Smooth muscle cell (in vitro differentiated cells): ENCODE data around the gene GET4. TPM values are rescaled to one million over a fixed set of nuclear protein-coding genes. Genes with fewer than 3 reads are reported as not detected.

Source experiments
- DNase-seq: peaks from one replicate; lab custom pipeline; 2025; ENCODE audit not compliant: unreplicated experiment; lab: John Stamatoyannopoulos, UW
- H2AFZ ChIP-seq: fragments of 200-600 bp; sonication (generic); 2 replicates; pipeline ENCODE4 v1.6.0; 2016; ENCODE audit warnings: antibody characterized with exemption, low read depth, mild to moderate bottlenecking
- H3F3A ChIP-seq: fragments of 200-600 bp; sonication (generic); 2 replicates; pipeline ENCODE4 v1.6.0; 2017; ENCODE audit warnings: antibody characterized with exemption, low read depth
- H3K27ac ChIP-seq: fragments of 200-600 bp; sonication (generic); 2 replicates; pipeline ENCODE4 v1.5.1; 2016; ENCODE audit warnings: low read depth, mild to moderate bottlenecking
- H3K27me3 ChIP-seq: fragments of 200-600 bp; sonication (generic); 2 replicates; pipeline ENCODE4 v1.6.1; 2016; ENCODE audit warnings: low read depth, mild to moderate bottlenecking
- H3K36me3 ChIP-seq: fragments of 200-600 bp; sonication (generic); 2 replicates; pipeline ENCODE4 v1.5.1; 2016; ENCODE audit warnings: low read depth
- H3K4me1 ChIP-seq: fragments of 200-600 bp; sonication (generic); 2 replicates; pipeline ENCODE4 v1.5.1; 2016; ENCODE audit warnings: low read depth
- H3K4me2 ChIP-seq: fragments of 200-600 bp; sonication (generic); 2 replicates; pipeline ENCODE4 v1.6.0; 2016; ENCODE audit warnings: mild to moderate bottlenecking
- H3K4me3 ChIP-seq: fragments of 200-600 bp; sonication (generic); 2 replicates; pipeline ENCODE4 v1.5.1; 2016; ENCODE audit warnings: mild to moderate bottlenecking
- H3K79me2 ChIP-seq: fragments of 200-600 bp; sonication (generic); 2 replicates; pipeline ENCODE4 v1.6.0; 2016; ENCODE audit warnings: low read depth, mild to moderate bottlenecking
- H3K9ac ChIP-seq: fragments of 200-600 bp; sonication (generic); 2 replicates; pipeline ENCODE4 v1.6.0; 2016; ENCODE audit warnings: low read depth
- H3K9me3 ChIP-seq: fragments of 200-600 bp; sonication (generic); replicated peaks from 2 replicates; pipeline ENCODE4 v1.5.1; 2016; ENCODE audit warnings: low read depth
- H4K20me1 ChIP-seq: fragments of 200-600 bp; sonication (generic); 2 replicates; pipeline ENCODE4 v1.6.0; 2016; ENCODE audit warnings: low read depth
- CTCF ChIP-seq: fragments of 200-600 bp; sonication (generic); IDR thresholded peaks from 2 replicates; pipeline ENCODE4 v1.5.1; 2017; ENCODE audit warnings: borderline replicate concordance, mild to moderate bottlenecking, antibody characterized with exemption; ENCODE audit not compliant: insufficient read depth, poor library complexity, severe bottlenecking
- WGBS: methylation state at CpG from one replicate; pipeline ENCODE4 v1.1.7; 2016; ENCODE audit warnings: low lambda C conversion rate; 5-methylcytosine and 5-hydroxymethylcytosine counted together
- polyA plus RNA-seq: library from polyadenylated mRNA; unstranded; fragments of >200 nt; fragmentation: Nextera tagmentation; extraction: Ambion mirVana; gene quantifications from 2 replicates; pipeline ENCODE4 v1.2.1, GENCODE V29; 2016
- total RNA-seq: library from RNA; depleted of rRNA; stranded (reverse); fragments of >200 nt; gene quantifications from 2 replicates; pipeline ENCODE4 v1.2.3, GENCODE V29; 2014

Gene GET4
- total and polyA plus RNA-seq, 2 experiments from 2014 or later, result 26.3 to 39.9 TPM

GRCh38 chr7:897771-898376 is 21.5 kb downstream of the GET4 start:
- Histone ChIP-seq H3K9ac (no peak overlapping the region), H3K27ac (no peak overlapping the region), H3K9me3 (no peaks in the 10 kb centered on the region), H3K36me3 (no peaks in the 10 kb centered on the region), H3K4me2 (no peak overlapping the region), H3K27me3 (no peaks in the 10 kb centered on the region), H2AFZ (no peak overlapping the region), H3F3A (no peaks in the 10 kb centered on the region), H3K4me3 (no peak overlapping the region), H3K4me1 (no peaks in the 10 kb centered on the region), H3K79me2 (no peaks in the 10 kb centered on the region), H4K20me1 (no peaks in the 10 kb centered on the region)
- DNase-seq, result no peak
- no peak for TF ChIP-seq CTCF
- WGBS, result 86% methylated on average over 27 of the region's 27 CpGs

DNA sequence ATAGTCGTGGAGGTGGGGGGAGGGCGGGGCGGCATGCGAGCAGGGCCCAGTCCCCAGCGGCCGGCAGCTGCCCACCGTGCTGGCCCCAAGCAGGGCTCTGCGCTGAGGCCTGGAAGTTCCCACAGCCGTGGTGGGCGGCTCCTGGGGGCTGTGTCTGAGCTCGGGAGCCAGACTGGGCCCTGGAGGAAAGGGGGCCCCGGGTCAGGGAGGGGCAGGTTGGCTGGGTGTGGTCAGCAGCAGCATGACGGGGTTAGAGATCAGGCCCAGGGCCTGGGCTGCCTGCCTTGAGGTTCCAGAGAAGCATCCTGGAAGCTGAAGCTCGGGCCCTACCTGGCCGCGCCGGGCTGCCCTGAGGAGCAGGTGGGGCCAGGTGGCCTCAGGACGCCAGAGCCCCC is 22.1 kb downstream of the GET4 start:
- WGBS, result 85% methylated on average over 17 of the region's 18 CpGs
- no peak overlapping the region for H3K4me2 ChIP-seq
- no peak for DNase-seq
- H3K36me3 ChIP-seq, result no peaks in the 10 kb centered on the region
- H3K4me3 ChIP-seq, result no peak overlapping the region
- H3K9me3 ChIP-seq, result no peaks in the 10 kb centered on the region
- H3K4me1 ChIP-seq, result no peaks in the 10 kb centered on the region
- TF ChIP-seq CTCF, result no peak
- no peaks in the 10 kb centered on the region for H3K27me3 ChIP-seq
- no peak overlapping the region for H3K27ac ChIP-seq
- no peaks in the 10 kb centered on the region for H3F3A ChIP-seq
- no peaks in the 10 kb centered on the region for H3K79me2 ChIP-seq
- H4K20me1 ChIP-seq, result no peaks in the 10 kb centered on the region
- H2AFZ ChIP-seq, result no peak overlapping the region
- H3K9ac ChIP-seq, result no peak overlapping the region

DNA sequence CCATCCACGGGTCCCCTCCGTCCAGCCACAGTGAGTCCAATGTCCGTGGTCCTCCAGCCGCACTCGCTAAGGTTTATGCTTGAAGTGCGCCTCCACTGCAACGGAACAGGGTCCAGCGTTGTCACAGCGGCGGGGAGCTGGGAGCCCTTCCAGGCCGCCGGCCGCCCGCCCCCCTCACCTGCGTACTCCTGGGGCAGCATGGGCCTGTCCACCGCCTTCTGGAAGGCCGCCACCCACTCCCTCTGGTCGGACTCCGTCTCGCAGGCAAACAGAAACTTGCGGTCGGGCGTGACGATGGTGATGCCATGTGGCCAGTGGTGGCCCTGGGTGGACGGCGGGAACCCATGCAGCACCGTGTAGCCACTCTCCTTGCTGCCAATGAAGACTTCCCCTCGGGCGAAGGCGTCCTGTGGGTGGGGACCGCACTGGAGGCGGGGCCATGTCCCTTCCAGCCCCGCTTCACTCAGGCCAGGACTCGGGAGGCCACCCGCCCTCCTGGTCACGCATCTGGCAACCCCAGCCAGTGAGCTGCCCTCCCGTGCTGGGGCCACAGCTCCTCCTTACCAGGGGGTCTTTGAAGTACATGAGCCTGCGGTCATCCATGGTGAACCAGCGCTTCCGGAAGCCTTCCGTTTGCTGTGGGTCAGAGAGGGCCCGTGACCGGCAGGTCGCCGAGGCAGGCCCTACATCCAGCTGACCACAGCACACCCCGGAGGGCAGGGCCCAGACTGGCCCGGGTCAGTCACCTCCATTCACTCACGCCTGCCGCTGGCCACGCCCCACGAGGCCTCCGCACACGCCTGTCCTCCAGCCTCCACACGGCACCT is 22.7 kb downstream of the GET4 start:
- whole genome bisulfite sequencing, result 93% methylated on average over 47 of the region's 54 CpGs
- Histone ChIP-seq H3K79me2 (no peaks in the 10 kb centered on the region), H3K4me3 (no peak overlapping the region), H3K9ac (no peak overlapping the region), H2AFZ (no peak overlapping the region), H3K9me3 (no peaks in the 10 kb centered on the region), H3K36me3 (no peaks in the 10 kb centered on the region), H3K4me2 (no peak overlapping the region), H3K27me3 (no peaks in the 10 kb centered on the region), H3F3A (no peaks in the 10 kb centered on the region), H3K4me1 (no peaks in the 10 kb centered on the region), H4K20me1 (no peaks in the 10 kb centered on the region), H3K27ac (no peak overlapping the region)
- DNase-seq, result no peak
- no peak for TF ChIP-seq CTCF

DNA sequence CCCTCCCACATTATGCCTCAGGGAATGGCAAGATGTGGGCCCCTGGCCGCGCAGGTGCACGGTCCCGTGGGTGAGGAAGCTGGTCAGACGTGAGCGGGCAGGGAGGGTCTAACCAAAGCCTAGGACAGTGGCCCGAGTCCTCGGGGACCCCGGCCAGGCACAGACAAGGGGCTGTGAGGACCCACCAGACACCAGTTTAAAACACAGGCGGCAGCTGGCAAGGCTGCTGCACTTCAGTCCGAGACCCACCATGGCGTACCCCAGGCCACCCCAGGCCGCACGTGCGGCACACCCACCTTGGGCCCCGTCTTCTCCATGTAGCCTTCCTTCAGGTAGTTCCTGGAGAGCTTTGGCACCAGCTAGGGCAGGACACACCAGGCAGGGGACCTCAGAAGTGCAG is 23.5 kb downstream of the GET4 start:
- Histone ChIP-seq H3K9me3 (no peaks in the 10 kb centered on the region), H3K36me3 (no peaks in the 10 kb centered on the region), H3K4me1 (no peaks in the 10 kb centered on the region), H3F3A (no peaks in the 10 kb centered on the region), H2AFZ (no peak overlapping the region), H4K20me1 (no peaks in the 10 kb centered on the region), H3K4me3 (no peak overlapping the region), H3K27ac (no peak overlapping the region), H3K9ac (no peak overlapping the region), H3K4me2 (no peak overlapping the region), H3K27me3 (peaks cover 5% of the 10 kb centered on the region), H3K79me2 (no peaks in the 10 kb centered on the region)
- WGBS, result 97% methylated on average over 16 of the region's 16 CpGs
- no peak for DNase-seq
- TF ChIP-seq CTCF, result no peak
